Liver (tissue), 9 donors: Measurements from ENCODE around the gene TYRO3. TPM values are rescaled to one million over a fixed set of nuclear protein-coding genes. Genes with fewer than 3 reads are reported as not detected.

Experiments
- DNase-seq: peaks from one replicate; pipeline ENCODE4 v3.0.0-alpha.2; 2017; ENCODE audit warnings: low spot score
- H3K27ac ChIP-seq, 2 donors: one replicate each; pipeline ENCODE4 v1.7.0; 2013; ENCODE audit warnings: inconsistent platforms in 2 of 2, low read length in 2 of 2, control low read depth in 1 of 2, low read depth in 1 of 2, mild to moderate bottlenecking in 1 of 2
- H3K27me3 ChIP-seq, 4 donors: one replicate each; pipeline versions ENCODE4 v1.6.1 to v1.7.0; 2013; ENCODE audit warnings: low read length in 3 of 4, inconsistent platforms in 1 of 4, mild to moderate bottlenecking in 1 of 4, moderate library complexity in 1 of 4; ENCODE audit not compliant: control insufficient read depth in 4 of 4, insufficient read depth in 4 of 4
- H3K36me3 ChIP-seq, 4 donors: one replicate each; pipeline versions ENCODE4 v1.6.1 to v1.7.0; 2013; ENCODE audit warnings: low read length in 3 of 4, mild to moderate bottlenecking in 3 of 4, low read depth in 1 of 4, moderate library complexity in 1 of 4; ENCODE audit not compliant: control insufficient read depth in 4 of 4, insufficient read depth in 3 of 4
- H3K4me1 ChIP-seq, 4 donors: one replicate each; pipeline versions ENCODE4 v1.6.1 to v1.7.0; 2013; ENCODE audit warnings: low read length in 3 of 4, mild to moderate bottlenecking in 3 of 4, moderate library complexity in 1 of 4; ENCODE audit not compliant: control insufficient read depth in 4 of 4, insufficient read depth in 4 of 4
- H3K4me3 ChIP-seq, 3 donors: one replicate each; pipeline versions ENCODE4 v1.6.1 to v1.7.0; 2013; ENCODE audit warnings: low read length in 3 of 3, control low read depth in 1 of 3, low read depth in 1 of 3, mild to moderate bottlenecking in 1 of 3
- H3K9ac ChIP-seq, 2 donors: one replicate each; pipeline ENCODE4 v1.7.0; 2013; ENCODE audit warnings: low read length in 2 of 2, mild to moderate bottlenecking in 2 of 2, moderate library complexity in 2 of 2, control low read depth in 1 of 2, low read depth in 1 of 2
- H3K9me3 ChIP-seq, 4 donors: one replicate each; pipeline versions ENCODE4 v1.6.1 to v1.7.0; 2013; ENCODE audit warnings: low read length in 3 of 4; ENCODE audit not compliant: control insufficient read depth in 4 of 4
- ATF3 ChIP-seq: IDR thresholded peaks from 2 replicates; pipeline ENCODE4 v1.6.1; 2016; ENCODE audit warnings: antibody characterized with exemption
- EGR1 ChIP-seq, 2 donors: IDR thresholded peaks; 2 replicates each; pipeline ENCODE4 v1.6.1; 2016 to 2018; ENCODE audit warnings: antibody characterized with exemption in 2 of 2, low read depth in 2 of 2
- FOXA1 ChIP-seq: IDR thresholded peaks from 2 replicates; pipeline ENCODE4 v1.6.1; 2016; ENCODE audit warnings: antibody characterized with exemption
- FOXA2 ChIP-seq: IDR thresholded peaks from 2 replicates; pipeline ENCODE4 v1.6.1; 2016; ENCODE audit warnings: antibody characterized with exemption
- GABPA ChIP-seq, 2 donors: IDR thresholded peaks in 1 of 2; conservative IDR thresholded peaks in 1 of 2; 2 replicates each; pipeline ENCODE4 v1.6.1; 2016; ENCODE audit warnings: antibody characterized with exemption in 2 of 2, mild to moderate bottlenecking in 1 of 2, moderate library complexity in 1 of 2
- HNF4A ChIP-seq, 2 donors: conservative IDR thresholded peaks; 2 replicates each; pipeline ENCODE4 v1.6.1; 2016; ENCODE audit warnings: antibody characterized with exemption in 2 of 2, mild to moderate bottlenecking in 2 of 2
- HNF4G ChIP-seq: IDR thresholded peaks from 2 replicates; pipeline ENCODE4 v1.6.1; 2016; ENCODE audit warnings: antibody characterized with exemption
- JUND ChIP-seq, 2 donors: IDR thresholded peaks; 2 replicates each; pipeline ENCODE4 v1.6.1; 2016; ENCODE audit warnings: antibody characterized with exemption in 2 of 2
- MAX ChIP-seq: IDR thresholded peaks from 2 replicates; pipeline ENCODE4 v1.6.1; 2016; ENCODE audit warnings: antibody characterized with exemption
- NR2F2 ChIP-seq: IDR thresholded peaks from 2 replicates; pipeline ENCODE4 v1.6.1; 2016; ENCODE audit warnings: antibody characterized with exemption
- RAD21 ChIP-seq, 2 donors: IDR thresholded peaks; 2 replicates each; pipeline ENCODE4 v1.6.1; 2016; ENCODE audit warnings: antibody characterized with exemption in 2 of 2, mild to moderate bottlenecking in 2 of 2
- REST ChIP-seq: IDR thresholded peaks from 2 replicates; pipeline ENCODE4 v1.6.1; 2016; ENCODE audit warnings: antibody characterized with exemption, mild to moderate bottlenecking
- RXRA ChIP-seq, 2 donors: IDR thresholded peaks; 2 replicates each; pipeline ENCODE4 v1.6.1; 2017 to 2018; ENCODE audit warnings: antibody characterized with exemption in 2 of 2, mild to moderate bottlenecking in 1 of 2
- SP1 ChIP-seq: IDR thresholded peaks from 2 replicates; pipeline ENCODE4 v1.6.1; 2018; ENCODE audit warnings: antibody characterized with exemption, mild to moderate bottlenecking
- TAF1 ChIP-seq: conservative IDR thresholded peaks from 2 replicates; pipeline ENCODE4 v1.6.1; 2016; ENCODE audit warnings: antibody characterized with exemption, mild to moderate bottlenecking
- YY1 ChIP-seq: IDR thresholded peaks from 2 replicates; pipeline ENCODE4 v1.6.1; 2016; ENCODE audit warnings: antibody characterized with exemption, mild to moderate bottlenecking
- ZBTB33 ChIP-seq: IDR thresholded peaks from 2 replicates; pipeline ENCODE4 v1.6.1; 2016; ENCODE audit warnings: antibody characterized with exemption
- WGBS: extraction: QIAGEN DNeasy Blood & Tissue Kit; methylation state at CpG from one replicate; pipeline ENCODE4 v1.1.7; 2013; 5-methylcytosine and 5-hydroxymethylcytosine counted together
- polyA plus RNA-seq, 2 donors: library from polyadenylated mRNA; stranded (reverse) in 1 of 2; unstranded in 1 of 2; fragments of 200-250 nt in 1 of 2; fragments of >200 nt in 1 of 2; fragmentation: Nextera tagmentation in 1 of 2; extraction: Ambion mirVana in 1 of 2; gene quantifications; one replicate each; pipeline versions ENCODE4 v1.2.1 to v1.2.3, GENCODE V29; 2013 to 2015
- total RNA-seq, 2 donors: library from RNA; depleted of rRNA; stranded (reverse); fragments of >200 nt; gene quantifications; one replicate each; pipeline ENCODE4 v1.2.3, GENCODE V29; 2014
- donor health status: healthy.
- donor health status: healthy.
- donor health status: healthy.
- donor health status: healthy.
- donor health status: healthy.

Gene TYRO3
- total and polyA plus RNA-seq, 4 donors = 1.1 to 2.3 (median 2.3) TPM

GRCh38 chr15:41561104-41561776 lies 2.2 kb downstream of the TYRO3 start:
- DNase-seq = no peak
- Histone ChIP-seq H3K4me3 (no peak overlapping the region), H3K4me1 (peaks cover 0 to 14% (median 9%) of the 10 kb centered on the region in 4 donors)

More at GRCh38 chr15:41561104-41561776, 2.2 kb downstream of the TYRO3 start:
- Histone ChIP-seq H3K36me3 (no peaks in the 10 kb centered on the region), H3K9ac (no peak overlapping the region), H3K27me3 (no peaks in the 10 kb centered on the region), H3K27ac (no peak overlapping the region), H3K9me3 (no peaks in the 10 kb centered on the region)
- TF ChIP-seq GABPA (IDR thresholded peaks at IDR 0.05 in 1 of 2, conservative IDR thresholded peaks at IDR 0.05 in 1 of 2) (no peak), SP1 (no peak), YY1 (no peak), MAX (no peak), TAF1 (no peak), REST (no peak), ZBTB33 (no peak), JUND (IDR thresholded peaks at IDR 0.05) (no peak), FOXA1 (no peak), HNF4G (no peak), FOXA2 (no peak), ATF3 (no peak), EGR1 (IDR thresholded peaks at IDR 0.05; ENCODE audit: low read depth in 2 of 2) (no peak), RXRA (IDR thresholded peaks at IDR 0.05) (no peak), HNF4A (conservative IDR thresholded peaks at IDR 0.05) (no peak), NR2F2 (no peak), RAD21 (IDR thresholded peaks at IDR 0.05) (no peak)
- WGBS = 92% methylated on average over 16 of the region's 16 CpGs
